NCI-H2171 treated with DMSO at 0.1 percent for 48 hours (cell line): ENCODE results near the gene PEPD.
A peak's percentile ranks its signal among the peaks of the same experiment; 100 is the strongest.

ENCODE experiments used
- DNase-seq: peaks from one replicate; lab custom pipeline; 2025; lab: John Stamatoyannopoulos, UW

Gene PEPD

DNA sequence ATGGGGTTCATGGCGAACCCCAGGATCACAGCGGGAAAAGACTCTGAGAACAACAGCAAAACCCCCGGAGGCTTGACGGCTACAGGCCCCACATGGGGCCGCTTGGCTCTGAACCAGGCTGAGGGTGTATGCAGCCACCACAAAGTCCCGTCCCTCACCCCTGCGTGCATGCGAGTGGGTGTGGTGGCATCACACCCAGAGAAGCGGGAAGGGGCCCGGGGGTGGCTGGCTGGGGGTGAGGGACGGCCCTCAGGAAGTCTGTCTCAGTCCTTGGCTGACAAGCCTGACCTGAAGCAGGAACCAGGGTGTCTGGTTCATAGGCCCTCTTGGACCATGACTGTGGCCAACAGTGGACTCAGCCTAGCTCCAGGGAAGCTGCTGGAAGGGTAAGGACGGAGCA, 113.9 kb downstream of the PEPD start:
- no peak for DNase-seq

DNA sequence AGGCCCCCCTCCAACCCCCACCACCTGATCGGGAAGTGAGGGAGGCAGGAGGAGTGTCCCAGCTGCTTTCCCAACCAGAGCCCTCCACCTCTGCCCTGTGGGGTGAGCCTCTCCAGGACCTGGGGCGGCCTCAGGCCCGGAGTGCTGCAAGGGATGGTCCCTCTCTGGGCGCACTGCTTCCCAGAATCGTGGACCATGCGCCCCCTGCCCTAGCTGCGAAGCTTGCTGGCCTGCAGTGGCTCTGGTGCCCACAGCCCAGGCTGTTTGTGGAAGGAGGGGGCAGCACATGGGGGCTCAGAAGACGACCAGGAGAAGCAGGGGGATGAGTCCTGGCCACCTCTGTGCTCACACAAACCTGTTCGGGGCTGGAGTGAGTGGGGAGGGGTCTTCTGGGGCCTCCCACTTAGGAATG, 114.4 kb downstream of the PEPD start:
- DNase-seq, result no peak

DNA sequence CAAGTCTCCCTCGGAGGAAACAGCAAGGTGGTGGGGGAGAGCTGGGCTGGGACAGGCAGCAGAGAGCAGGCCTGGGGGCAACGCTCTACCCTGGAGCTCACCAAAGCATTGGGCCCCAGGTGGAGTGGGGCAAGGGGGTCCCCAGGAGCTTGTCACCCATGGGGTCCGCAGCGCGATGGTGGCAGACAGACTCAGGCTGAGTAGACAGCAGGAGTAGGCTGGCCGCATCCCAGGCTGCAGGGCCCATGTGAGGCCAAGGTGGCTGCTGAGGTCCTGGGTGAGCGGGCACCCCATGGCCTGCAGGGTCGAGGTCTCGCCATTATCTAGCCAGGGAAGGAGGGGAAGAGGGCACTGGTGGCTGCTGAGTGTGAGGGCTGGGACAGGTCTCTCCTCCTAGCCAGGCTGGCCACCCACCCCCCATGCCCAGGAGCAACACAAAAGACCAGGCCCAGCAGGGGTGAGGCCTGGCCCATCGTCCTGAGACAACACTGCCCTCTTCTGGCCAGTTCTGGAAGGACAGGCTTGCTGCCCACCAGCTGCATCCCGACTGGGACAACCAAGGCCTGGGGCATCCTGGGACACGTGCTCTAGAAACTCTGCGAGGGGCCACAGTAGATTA, 115.0 kb downstream of the PEPD start:
- DNase-seq, result peak; percentile 41

DNA sequence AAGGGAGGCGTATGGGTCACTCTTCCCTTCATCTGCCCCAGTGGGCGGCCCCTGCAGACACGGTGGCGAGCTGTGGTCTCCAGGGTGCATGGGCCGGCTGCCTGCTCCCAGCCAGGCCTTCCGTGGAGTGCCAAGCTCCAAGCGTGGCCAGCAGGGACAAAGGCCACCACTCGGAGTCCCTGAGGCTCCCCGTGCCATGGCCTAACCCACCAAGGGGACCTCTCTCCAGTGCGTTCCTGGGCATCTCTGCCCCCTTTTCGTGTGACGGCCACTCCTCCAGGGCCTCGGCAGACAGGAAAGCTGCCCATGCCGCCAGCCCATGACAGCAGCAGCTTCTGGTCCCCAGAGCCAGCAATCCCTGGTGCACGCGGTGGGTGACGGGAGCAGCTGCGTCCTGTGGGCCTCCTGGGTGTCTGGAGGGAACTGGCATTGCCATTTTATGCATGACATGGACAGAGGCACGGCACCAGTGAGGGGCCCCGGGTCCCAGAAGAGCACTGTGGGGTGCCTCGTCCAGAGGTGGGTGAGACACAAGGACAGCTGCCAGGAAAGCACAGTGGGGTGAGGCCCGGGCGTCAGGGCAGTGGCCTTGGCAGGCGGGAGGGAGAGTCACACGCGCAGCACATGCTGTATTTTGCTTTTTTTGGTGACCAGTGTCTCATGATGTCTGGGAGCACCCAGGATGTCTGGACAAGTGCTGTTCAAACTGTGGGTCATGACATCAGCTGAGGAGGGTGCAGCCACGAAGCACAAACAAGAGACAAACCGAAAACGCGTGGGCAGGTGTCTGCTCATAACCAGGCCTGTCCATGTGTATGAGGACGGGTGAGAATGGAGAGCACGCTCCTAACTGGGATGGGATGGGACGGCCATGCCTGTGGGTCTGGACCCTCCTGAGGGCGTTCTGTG, 115.8 kb downstream of the PEPD start:
- DNase-seq, result no peak

DNA sequence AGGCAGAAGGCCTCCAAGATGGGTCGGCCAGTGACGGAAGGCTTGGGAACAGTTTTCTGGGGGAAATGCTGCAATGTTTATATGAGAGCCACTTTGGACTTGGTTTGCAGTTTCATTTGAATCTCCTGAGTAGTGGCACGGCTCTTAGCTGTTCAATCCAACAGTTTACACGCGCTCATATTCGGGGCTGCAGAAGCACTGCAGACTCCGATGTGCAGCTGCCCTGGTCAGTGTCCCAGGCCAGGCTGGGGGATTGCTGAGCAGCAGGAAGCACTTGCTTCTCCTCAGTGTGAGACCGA, 116.4 kb downstream of the PEPD start:
- DNase-seq, result no peak

DNA sequence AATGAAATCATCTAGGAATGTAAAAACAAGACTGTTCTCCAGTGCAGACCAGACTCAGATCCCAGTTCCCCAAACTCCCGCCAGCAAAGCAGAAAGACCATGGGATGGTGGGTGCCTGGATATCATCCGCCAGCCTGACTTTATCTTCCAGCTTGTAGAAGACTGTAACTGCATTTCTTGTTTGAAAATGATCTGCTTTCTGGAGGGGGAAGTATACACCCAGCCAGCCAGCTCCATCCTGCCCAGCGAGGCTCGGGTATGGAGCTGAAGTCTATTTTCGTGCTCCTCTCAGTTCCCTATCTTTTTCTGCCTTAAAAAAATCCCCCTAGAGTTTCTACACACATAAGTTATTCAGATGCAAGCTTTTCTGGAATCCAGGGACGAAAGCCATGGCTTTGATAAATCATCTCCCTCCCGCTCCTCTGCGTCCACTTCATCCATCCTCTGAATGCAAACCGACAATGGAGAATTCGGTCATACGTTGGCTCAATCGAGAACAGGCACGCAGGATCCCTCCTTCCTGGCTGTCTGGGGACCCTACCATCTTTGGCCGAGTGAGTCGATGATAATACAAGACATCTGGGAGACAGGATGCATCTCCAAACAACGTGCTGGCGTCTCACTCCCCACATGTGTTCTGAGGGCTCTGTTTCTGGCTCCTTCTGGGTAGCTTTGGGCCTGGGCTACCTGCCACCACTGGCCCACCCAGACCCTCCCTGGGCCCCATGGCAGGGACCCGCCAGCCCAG, 116.9 kb downstream of the PEPD start:
- no peak for DNase-seq

DNA sequence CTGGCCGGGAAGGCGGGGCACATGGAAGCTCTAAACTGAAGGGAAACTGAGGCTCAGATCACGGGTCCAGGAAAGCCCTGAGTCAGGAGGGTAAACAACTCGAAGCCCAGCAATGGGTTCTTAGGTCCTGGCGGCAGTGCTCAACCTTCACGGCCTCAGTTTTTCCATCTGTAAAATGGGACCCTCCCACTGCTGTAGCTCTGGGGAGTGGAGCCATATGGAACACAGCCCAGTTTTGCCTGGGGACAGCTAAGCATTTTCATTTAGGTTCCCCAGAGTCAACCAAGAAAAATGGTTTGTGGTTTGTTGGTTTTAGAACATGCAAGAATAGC, 117.7 kb downstream of the PEPD start:
- no peak for DNase-seq

DNA sequence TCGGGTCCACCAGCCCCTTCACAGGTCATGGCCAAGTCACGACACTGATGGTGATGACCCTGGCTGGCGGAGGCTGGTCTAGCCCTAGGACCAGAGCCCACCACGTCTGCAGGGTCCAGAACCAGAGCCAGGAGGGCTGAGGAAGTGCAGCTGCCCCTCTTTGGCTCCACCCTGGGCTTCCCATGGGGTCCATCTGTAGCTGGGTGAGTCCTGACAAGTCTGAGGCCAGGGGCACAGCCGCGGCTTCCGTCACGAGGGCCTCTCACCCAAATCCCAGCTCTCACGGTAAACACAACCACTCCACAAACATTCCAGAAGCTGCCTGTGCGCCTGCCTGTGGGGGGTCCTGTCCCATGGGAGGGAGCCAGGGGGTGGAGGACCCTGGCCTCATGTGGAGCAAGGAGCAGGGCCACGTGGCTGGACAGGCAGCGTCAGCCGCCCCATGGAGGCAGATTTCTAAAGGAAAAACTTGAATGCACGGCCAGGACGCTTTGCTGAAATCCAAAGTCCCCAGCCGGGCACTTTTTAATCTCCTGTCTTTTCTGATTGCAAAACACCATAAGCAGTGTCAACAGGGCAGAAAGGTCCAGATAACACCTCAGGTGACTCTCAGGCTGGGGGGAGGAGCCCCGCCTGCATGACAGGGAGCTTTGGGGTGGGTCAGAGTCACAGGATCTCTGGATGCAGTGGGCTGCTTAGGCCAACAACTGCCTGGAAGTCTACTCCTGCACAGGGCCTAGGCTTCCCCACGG, 118.2 kb downstream of the PEPD start:
- no peak for DNase-seq

DNA sequence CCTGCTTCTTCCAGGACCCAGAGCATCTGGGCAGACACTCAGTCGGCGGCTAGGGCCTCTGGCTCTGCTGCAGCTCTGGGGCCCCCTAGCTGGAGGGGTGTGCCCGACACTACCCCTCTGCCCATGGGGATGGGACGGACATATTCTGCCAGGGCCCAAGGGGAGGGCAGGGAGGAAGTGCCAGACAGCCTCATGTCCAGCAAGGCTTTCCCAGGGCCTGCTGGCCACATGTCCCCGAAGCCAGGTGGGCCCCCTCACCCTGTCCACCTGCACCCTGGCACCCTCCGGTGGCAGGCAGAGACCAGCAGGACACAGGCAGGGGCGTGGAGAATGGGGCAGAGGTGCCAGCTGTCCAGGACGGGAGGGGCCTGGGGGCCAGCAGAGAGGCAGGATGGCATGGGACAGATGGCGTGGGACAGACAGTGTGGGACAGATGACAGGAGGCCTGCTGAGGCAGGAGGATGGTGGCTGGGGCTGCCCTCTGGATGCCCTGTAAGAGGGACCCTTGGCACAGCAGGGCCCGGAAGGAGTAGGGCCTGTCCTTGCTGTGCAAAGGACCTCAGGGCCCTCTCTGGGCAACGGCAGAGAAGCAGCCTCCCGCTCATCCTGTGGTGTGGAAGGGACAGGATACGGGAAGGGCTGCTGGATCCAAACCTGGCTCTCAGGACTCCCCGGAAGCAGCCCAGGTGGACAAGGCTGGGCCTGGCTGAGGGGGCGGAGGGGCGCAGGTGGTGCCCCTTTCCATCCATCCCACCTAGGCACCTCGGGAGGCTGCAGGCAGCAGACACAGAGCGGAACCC, 119.0 kb downstream of the PEPD start:
- no peak for DNase-seq

DNA sequence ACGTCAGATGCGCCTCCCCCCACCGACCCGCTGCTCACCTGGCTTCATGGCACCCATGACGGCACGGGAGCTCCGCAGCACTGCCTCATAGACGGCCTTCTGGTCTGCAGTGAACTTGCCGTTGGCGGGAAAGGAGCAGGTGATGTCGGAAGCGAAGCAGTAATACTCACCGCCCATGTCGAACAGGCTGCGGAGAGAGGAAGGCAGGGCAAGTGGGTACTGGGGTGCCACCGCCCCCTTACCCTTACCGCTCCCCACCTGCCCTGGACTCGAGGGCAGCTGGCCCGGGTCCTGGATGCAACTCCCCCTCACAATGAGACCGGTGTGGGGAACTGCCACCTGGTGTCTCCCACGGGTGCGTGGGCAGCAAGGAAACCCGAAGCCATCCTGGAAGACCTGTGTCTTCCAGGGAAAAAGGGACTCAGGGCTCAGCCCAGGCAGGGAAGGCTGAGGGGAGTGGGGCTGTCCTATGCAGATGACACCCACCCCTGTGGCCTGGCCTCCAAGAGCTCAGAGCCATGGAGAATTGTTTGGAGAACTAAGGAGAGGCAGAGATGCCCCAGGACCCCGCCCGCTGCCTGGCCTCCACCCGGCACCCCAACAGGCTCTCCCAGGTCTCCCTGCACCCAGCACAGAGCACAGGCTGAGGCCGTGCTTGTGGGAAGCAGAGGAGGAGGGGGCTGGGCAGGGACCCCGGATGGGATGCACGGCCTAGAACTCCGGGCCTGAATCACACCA, 119.7 kb downstream of the PEPD start:
- no peak for DNase-seq

DNA sequence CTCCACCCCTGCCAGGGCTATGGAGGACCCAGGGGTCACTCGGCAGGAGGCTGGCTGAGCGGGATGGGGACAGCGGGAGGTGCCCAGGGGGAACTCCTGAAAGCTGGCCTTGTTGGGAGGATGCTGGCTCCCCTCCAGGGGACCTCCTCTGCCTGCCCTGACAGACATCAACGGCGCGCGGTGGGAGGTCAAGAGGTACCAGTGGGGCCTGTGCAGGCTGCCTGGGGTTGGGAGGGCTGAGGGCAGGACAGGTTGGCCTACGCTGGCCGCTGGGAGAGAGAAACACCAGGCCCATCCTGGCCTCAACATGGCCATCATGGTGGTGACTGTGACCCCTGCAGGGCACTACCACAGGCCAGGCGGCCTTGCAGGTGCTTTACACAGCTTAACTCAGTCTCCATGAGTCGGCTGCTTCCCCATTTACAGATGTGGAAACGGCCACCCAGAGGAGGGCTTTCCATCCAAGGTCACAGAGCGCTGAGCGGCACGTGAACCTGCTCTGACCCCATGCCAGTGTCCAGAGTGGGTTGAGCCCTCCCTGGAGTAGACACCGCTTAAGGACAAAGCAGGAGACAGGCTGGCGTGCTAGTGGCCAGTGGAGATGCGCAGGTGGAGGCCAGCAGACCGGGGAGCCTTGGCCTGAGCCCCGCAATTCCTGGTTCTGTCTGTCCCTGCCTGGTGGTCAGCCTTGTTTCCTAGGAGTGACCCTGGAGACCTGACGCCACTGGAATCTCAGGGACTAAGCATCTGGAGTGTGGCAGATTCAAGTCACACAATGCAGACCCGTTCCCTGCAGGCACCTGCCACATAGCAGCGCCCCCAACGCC, 120.5 kb downstream of the PEPD start:
- DNase-seq, result no peak

DNA sequence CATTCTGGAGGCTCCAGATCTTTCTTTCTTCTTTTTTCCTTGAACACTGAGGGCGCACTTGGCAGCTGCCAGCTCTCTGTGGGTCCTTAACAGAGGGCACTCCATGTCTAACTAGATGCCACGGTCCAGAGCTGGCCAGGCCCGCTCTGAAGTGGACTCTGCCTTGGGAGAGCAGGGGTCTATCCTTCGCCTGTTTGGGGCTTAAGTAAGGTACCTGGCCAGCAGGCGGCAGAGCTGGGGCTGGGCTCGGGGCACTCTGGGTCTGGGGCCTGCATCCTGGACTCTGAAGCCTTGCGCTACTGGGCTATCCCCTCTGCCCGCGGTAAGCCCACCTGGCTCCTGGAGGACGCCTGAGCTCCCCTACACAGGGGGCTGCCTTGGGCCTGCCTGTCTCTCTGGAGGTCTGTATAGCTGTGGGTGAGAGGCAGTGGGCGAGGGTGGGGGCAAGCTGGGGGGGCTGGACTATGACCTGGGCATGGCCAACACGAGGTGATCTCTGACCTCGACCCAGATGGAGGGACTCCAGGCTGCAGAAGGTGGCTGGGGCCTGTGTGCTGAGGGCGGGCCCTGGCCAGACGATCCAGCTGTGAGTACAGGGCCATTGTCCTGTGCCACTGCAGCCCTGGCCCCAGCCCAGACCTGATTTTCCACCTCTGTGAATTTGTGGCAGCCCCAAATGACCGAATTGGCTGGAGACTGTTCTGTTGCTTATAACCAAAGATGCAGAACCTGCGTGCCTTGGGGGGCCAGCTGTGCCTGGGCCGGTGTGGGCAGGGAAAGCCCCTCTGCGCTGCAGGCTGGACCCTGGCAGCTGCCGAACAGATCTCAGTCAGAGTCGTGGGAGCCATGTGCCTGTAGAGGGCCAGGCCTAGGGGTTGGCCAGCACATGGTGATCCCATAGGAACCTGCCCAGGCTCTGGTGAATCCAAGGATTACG, 121.6 kb downstream of the PEPD start:
- DNase-seq, result no peak

DNA sequence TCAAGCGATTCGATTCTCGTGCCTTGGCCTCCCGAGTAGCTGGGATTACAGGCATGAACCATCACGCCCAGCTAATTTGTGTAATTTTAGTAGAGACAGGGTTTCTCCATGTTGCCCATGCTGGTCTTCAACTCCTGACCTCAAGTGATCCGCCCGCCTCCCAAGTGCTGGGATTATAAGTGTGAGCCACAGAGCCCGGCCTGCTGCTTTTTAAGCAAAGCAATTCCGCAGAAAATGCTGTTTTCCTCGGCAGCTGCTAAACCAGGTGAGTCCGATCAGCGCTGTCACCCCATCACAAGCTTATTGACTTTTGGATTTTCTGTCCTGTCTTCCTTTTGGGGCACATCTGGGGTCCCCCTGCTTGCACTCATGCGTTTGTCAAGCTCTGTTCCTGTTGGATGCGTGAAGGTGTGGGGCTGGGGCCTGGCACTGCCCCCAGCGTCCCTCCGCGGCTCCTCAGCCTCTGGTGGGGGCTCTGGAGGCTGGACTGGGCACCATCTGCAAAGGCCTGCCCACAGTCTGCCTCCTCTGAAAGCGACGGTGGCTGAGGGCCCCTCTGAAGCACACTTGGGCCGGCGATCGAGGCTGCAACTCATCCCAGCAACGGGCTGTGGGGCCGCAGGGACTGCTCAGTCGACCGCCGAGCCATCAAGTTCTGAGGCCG, 122.4 kb downstream of the PEPD start:
- DNase-seq, result no peak

DNA sequence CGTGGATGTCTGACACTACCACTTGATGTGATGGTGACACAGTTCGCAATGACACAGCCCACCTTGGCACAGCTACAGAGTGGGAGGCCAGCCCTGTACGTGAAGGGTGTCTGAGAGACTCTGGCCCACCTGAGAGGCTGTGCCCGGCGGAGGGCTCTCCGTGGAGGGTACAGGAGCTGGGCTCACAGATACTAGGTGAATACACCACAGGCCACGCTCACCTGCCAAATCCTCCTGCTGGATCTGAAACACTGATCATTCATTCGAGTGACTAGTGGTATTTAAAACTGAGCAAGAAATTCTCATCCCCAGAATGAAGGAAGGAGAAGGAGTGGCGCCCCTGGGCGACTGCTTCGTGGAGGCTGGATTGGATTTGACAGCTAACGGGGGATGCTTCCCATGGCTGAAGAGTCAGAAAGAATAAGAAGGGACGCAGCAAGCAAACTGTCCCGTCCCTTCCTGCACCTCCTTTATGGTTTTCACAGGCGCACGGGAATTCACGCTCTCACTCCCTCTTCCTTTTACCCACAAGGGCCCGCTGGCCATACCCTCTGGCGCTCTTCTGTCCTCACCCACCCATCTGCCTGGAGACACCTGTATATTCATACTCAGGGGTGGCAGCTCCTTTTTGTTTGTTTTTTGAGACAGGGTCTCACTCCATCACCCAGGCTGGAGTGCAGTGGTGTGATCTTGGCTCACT, 123.1 kb downstream of the PEPD start:
- DNase-seq, result no peak

DNA sequence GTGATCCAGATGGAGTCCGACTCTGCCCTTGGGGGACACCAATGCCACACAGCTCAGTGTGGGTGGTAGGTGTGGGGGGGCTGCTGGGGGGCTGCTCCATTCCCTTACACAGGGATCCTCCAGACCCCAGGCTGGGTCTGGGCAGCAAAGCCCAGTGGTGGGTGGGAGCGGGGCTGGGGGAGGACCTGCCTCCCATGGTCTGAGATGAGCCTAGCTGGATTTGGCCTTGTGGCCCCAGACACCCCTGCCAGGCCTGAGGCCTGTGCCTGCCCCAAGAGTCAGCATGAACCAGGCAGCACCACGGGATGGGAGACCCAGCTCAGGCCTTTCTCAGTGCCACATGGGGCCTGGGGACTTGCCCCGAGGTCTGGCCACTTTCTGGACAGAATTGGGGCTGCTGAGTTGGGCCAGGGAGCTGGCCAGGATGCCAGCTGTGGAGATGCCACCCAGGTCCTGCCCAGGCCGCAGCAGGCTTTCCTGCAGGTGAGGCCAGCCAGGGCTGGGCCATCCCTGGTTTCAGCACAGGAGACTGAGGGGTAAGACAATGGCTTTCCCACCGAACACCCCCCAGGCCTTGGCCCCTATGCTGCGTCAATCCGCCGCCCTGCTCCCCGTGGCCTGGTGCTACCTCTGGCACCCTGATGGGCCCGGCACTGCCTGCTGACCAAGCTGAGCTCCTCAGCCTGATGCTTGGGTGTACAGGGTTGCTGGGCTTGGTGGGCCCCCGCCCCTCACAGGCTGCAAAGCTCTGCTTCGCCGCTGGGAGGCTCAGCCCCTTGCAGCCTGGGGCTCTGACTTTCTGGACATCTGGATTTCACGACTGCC, 123.8 kb downstream of the PEPD start:
- no peak for DNase-seq

DNA sequence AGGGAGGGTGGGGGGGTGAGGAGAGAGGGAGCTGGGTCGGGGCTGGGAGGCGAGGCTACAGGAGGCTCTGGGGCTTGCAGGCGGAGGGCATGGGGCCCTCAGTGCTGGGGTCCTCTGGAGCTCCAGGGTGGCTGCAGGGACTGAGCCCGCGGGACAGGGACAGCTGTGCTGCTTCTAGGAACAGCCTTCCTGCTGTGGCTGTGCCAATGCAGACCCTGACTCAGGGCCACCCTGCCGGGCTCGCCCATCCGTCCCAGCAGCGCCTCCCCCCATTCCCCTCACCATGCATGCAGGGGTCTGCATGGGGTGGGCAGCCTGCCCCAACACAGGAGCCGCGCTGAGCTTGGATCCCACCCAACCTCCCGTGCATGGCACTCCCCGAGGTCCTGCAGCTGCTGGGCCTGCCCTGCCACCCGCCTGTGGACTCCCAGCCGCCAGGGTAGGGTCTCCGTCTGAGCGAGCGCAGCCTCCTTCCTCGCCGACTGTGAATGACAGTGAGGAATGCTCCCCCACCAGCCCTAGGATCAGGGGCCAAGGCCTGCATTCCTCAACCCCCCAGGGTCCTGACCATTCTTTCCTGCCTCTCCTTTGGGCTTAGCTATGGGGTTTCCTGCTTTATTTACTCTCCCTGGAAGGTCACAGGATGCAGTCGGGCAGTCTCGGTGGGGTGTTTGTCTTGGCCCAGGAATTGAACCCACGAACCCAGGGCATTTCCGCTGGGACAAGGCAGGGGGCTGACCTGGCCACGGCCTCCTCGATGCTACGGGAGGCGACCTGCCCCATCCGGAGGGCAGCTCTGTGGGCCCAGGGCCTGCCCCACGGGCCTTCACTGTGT, 124.7 kb downstream of the PEPD start:
- DNase-seq, result no peak
